Measurements from ENCODE around the gene POLR2L.
A peak's percentile ranks its signal among the peaks of the same experiment; 100 is the strongest.

The POLR2L gene

DNA sequence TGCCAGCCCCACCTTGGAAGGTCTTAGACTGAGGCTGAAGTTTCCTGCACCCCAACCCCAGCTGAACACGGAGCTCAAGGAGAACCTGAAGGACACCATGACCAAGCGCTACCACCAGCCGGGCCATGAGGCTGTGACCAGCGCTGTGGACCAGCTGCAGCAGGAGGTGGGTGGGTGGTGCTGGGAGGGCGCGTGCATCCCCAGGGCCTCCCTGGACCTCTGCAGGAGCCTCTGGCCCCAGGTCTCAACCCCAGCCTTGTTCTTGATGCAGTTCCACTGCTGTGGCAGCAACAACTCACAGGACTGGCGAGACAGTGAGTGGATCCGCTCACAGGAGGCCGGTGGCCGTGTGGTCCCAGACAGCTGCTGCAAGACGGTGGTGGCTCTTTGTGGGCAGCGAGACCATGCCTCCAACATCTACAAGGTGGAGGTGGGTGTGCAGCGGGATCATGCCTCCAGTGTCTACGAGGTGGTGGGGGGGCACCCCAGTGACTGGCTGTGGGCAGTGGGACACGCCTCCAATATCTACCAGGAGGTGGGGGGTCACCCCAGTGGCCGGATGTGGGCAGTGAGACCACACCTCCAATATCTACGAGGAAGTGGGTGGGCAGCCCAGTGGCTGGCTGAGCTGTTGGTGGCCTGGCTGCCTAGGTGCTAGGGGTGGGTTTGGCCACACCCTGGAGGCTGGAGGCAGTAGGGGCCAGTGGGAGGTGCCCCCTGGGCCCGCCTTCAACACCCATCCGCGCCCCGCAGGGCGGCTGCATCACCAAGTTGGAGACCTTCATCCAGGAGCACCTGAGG is 4.9 kb downstream of the POLR2L start:
- DNase-seq: no peak

DNA sequence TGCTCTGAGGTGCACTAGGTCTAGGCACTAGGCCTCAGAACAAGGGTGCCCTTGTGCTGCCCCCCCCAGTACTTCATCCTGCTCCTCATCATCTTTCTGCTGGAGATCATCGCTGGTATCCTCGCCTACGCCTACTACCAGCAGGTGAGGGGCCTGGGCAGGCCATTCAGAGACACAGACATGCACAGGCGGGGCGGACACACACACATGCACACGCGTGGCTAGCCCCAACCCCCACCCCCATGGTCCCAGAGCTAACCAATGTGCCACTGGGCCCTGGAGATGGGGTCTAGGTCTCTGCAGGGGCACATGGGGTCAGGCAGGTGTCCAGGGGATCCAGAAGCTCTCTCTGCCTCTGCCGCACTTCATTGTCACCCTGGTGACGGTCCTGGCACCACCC is 5.6 kb downstream of the POLR2L start:
- DNase-seq: no peak

DNA sequence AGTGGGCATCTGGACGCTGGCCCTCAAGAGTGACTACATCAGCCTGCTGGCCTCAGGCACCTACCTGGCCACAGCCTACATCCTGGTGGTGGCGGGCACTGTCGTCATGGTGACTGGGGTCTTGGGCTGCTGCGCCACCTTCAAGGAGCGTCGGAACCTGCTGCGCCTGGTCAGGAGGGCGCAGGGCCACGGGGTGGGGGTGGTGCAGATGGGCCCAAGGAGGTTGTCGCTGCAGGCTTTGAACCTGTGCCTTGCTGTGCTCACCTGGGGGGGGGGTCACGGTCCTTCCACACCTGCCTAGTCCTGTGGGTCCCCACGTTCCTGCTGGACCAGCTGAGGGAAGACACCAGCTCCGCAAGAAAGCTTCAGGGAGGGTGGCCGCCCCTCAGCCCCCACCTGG is 6.1 kb downstream of the POLR2L start:
- DNase-seq: no peak

GRCh38 chr11:834371-835316 is 7.7 kb downstream of the POLR2L start:
- no peak for DNase-seq

- no peak for DNase-seq
These were observed 8.4 kb downstream of the POLR2L start for GRCh38 chr11:833849-834311.

- DNase-seq: no peak
These were observed 9.1 kb downstream of the POLR2L start for GRCh38 chr11:833114-833791.

DNA sequence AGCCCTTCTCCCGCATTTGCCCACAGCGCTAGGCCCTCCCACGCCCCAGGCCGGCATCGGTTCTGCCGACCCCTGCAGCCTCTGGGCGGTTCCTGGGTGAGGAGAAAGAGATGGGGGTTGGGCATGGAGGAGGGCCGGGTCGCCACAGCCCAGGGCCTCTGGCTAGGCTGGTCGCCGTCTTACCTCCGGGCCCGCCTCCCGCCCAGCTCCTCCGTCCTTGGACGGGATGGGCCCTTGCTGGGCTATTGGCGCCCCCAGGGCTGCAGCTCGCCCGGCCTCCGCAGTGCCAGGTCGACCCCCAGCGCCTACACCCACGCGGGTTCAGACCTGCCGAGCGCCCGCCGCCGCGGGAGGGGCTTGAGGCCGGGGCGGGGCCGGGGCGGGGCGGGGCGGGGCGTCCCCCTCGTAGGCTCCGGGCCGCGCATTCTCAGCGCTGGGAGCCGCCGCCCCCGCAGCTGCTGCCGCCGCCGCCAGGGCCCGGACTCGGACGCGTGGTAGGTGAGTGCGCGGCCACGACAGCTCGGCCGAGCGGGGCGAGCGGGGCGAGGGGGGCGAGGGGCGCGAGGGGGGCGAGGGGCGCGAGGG is 9.7 kb downstream of the POLR2L start, which contains the start of gene CD151:
Gene CD151, plus strand, starts transcription at position 424 of the 585 bp plus-strand sequence. CDS start 3,118 bp downstream, outside the sequence.
- no peak for DNase-seq

GRCh38 chr11:831961-832528 is 10.3 kb downstream of the POLR2L start:
- no peak for DNase-seq

DNA sequence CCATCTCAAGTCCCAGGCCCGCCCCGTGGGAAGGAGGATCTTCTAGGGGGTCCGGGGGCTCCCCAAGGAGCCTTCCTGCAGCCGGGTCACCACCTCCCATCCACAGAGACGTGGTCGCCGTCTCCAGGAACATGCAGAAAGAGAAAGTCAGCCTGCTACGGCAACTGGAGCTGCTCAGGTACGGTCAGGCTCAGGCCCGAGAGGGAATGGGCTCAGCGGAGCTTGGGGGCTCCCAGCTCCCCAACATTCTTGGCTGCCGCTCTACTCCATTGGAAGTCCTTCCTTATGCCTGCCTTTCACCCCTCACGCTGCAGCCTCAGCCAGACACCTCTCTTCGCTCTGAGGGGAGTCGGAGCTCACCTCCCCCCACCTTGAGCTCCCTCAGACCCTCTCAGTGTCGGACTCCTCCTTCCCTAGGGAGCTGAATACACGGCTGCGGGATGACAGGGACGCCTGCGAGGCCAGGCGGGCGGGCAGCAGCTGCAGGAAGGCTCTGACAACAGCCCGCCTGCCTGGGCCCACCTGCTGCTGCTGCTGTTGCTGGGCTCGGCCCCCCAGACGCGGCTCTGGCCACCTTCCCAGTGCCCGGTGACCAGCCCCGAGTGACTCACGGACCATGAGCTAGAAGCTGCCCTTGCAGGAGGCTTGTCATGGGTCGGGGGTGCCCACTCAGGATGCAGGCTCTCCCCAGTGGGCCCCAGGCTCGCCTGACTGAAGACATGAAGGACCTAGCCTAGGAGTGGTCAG is 11.0 kb downstream of the POLR2L start:
- DNase-seq: no peak

- DNase-seq: peak; percentile 40
These were observed 11.8 kb downstream of the POLR2L start for GRCh38 chr11:830295-831117.

GRCh38 chr11:829847-830294 is 12.5 kb downstream of the POLR2L start:
- DNase-seq: no peak

- no peak for DNase-seq
These were observed 13.0 kb downstream of the POLR2L start for GRCh38 chr11:829176-829846.

DNA sequence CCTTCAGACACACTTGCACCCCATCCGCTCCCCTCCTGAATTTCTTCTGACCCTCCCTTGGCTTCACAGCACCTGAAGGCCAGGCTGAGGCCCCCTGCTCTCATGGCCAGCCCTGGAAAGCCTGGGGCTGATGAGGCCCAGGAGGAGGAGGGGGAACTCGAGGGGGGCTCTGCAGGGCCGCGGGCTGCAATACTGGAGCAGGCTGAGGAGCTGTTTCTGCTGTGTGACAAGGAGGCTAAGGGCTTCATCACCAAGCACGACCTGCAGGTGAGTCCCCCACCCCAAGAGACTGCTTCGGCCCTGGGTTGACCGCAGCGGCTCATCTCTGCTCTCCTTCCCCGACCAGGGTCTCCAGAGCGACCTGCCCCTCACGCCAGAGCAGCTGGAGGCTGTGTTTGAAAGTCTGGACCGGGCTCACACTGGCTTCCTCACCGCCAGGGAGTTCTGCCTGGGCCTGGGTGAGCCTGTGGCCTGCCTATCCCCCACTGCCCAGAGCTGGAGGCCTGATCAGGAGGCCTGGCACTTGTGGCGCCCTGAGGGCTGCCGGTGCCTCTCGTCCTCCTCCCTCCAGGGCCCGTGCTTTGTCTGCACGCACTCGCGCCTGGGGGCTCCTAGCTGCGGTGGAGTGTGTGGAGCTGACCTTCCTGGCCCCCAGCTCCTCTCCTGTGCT is 13.7 kb downstream of the POLR2L start:
- no peak for DNase-seq

DNA sequence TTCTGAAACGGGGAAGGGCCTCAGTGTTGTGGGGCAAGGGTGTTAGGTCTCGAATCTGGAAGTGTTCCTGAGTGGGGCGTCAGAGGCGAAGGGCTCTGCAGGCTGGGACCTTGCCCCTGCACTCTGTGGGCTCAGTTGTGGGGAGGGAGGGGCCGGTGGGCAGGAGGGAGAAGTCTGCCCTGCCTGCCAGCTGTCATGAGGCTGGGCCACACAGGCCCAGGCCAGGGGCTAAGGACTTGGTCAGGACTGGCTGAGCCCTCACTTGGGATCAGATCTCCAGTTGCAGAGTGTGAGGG is 14.5 kb downstream of the POLR2L start, which contains the start of gene CRACR2B:
Gene CRACR2B, plus strand, starts transcription at position 23 of the 296 bp plus-strand sequence. CDS start 689 bp downstream, outside the sequence.
- no peak for DNase-seq

GRCh38 chr11:827146-827896 is 15.0 kb downstream of the POLR2L start:
- no peak for DNase-seq

GRCh38 chr11:826836-827145 is 15.5 kb downstream of the POLR2L start:
- DNase-seq: no peak

- no peak for DNase-seq
These were observed 16.1 kb downstream of the POLR2L start for GRCh38 chr11:826227-826621.

- no peak for DNase-seq
These were observed 16.7 kb downstream of the POLR2L start for GRCh38 chr11:825366-826226.

Data from stimulated activated naive CD4-positive, alpha-beta T cell treated with Interleukin-2 at 50 U/mL for 16 hours (primary cell).